Stomach (tissue), 4 donors: ENCODE results near the gene TREML1.

ENCODE experiments used
- POLR2A ChIP-seq, 4 donors: fragments of 450-650 bp; IDR thresholded peaks; one replicate each; pipeline ENCODE4 v1.6.1; 2016; ENCODE audit warnings: antibody characterized with exemption in 4 of 4, control low read depth in 2 of 4, mild to moderate bottlenecking in 1 of 4, moderate library complexity in 1 of 4
- TF ChIP-seq, protein P1 (sequence below), 7 experiments: fragments of 450-650 bp in 4 of 7; fragments of 200-600 bp in 3 of 7; sonication (generic) in 3 of 7; IDR thresholded peaks; one replicate each; pipeline ENCODE4 v1.5.1; 2016 to 2019; ENCODE audit warnings: antibody characterized with exemption in 7 of 7, control low read depth in 2 of 7, mild to moderate bottlenecking in 1 of 7

DNA sequence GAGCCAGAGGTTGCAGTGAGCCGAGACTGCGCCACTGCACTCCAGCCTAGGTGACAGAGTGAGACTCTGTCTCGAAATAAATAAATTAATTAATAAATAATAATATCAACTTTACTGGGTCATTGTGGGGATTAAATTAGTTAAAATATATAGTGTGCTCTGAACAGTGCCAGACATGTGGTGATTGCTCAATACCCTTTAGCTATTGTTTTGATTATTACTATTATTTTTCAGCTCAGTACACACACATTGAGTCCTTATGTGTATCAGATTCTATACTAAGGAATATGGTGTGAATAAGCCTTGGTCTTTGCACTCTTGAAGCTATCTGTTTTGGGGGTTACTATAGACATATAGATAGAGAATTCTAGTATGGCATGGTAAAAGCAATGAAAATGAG, 28.9 kb downstream of the TREML1 start:
- TF ChIP-seq POLR2A (IDR thresholded peaks at IDR 0.05), result no peak
- TF ChIP-seq, protein P1, sequence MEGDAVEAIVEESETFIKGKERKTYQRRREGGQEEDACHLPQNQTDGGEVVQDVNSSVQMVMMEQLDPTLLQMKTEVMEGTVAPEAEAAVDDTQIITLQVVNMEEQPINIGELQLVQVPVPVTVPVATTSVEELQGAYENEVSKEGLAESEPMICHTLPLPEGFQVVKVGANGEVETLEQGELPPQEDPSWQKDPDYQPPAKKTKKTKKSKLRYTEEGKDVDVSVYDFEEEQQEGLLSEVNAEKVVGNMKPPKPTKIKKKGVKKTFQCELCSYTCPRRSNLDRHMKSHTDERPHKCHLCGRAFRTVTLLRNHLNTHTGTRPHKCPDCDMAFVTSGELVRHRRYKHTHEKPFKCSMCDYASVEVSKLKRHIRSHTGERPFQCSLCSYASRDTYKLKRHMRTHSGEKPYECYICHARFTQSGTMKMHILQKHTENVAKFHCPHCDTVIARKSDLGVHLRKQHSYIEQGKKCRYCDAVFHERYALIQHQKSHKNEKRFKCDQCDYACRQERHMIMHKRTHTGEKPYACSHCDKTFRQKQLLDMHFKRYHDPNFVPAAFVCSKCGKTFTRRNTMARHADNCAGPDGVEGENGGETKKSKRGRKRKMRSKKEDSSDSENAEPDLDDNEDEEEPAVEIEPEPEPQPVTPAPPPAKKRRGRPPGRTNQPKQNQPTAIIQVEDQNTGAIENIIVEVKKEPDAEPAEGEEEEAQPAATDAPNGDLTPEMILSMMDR (IDR thresholded peaks at IDR 0.05), result no peak
